ENCODE measurements around the gene COMMD9.

DNA sequence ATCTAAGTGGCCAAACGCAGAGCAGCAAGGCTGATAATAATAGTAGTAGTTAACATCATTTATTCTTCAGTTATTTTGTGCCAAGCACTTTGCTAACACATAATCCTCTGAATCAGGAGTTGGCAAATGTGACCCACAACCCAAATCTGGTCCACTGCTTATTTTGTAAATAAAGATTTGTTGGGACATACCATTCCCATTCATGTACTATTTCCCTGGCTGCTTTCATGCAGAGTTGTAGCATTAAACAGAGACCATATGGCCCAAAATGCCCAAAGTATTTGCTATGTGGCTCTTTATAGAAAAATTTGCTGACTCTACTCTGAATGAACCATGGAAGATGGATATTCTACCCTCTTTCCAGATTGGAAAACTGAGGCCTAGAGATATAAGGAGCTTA lies 50.3 kb downstream of the COMMD9 start:
- TF ChIP-seq, protein P1, sequence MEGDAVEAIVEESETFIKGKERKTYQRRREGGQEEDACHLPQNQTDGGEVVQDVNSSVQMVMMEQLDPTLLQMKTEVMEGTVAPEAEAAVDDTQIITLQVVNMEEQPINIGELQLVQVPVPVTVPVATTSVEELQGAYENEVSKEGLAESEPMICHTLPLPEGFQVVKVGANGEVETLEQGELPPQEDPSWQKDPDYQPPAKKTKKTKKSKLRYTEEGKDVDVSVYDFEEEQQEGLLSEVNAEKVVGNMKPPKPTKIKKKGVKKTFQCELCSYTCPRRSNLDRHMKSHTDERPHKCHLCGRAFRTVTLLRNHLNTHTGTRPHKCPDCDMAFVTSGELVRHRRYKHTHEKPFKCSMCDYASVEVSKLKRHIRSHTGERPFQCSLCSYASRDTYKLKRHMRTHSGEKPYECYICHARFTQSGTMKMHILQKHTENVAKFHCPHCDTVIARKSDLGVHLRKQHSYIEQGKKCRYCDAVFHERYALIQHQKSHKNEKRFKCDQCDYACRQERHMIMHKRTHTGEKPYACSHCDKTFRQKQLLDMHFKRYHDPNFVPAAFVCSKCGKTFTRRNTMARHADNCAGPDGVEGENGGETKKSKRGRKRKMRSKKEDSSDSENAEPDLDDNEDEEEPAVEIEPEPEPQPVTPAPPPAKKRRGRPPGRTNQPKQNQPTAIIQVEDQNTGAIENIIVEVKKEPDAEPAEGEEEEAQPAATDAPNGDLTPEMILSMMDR (conservative IDR thresholded peaks at IDR 0.05 in 1 of 2, IDR thresholded peaks at IDR 0.05 in 1 of 2; ENCODE audit: low read depth in 1 of 2, low read length in 2 of 2), result no peak
- TF ChIP-seq EZH2 (IDR thresholded peaks at IDR 0.05; ENCODE audit: low read length, missing control alignments), result no peak
